Keratinocyte (primary cell): ENCODE data around the gene SPATA20. TPM values are rescaled to one million over a fixed set of nuclear protein-coding genes. Genes with fewer than 3 reads are reported as not detected.

Source experiments
- DNase-seq: peaks from one replicate; pipeline ENCODE4 v3.0.0-alpha.2; 2011; ENCODE audit warnings: low read depth, missing footprints, low spot score
- FAIRE-seq: peaks from 2 replicates; lab custom pipeline; 2011; peaks lifted over from hg19 to GRCh38; lab: Jason Lieb, UNC
- H2AFZ ChIP-seq: 2 replicates; pipeline ENCODE4 v1.6.0; 2012; ENCODE audit warnings: low read length, control low read depth, inconsistent platforms; ENCODE audit not compliant: control insufficient read depth
- H3K27ac ChIP-seq: 2 replicates; pipeline ENCODE4 v1.5.1; 2011; ENCODE audit warnings: low read length; ENCODE audit not compliant: control insufficient read depth, insufficient read depth
- H3K27me3 ChIP-seq: 3 replicates; pipeline ENCODE4 v1.6.0; 2011; ENCODE audit warnings: low read length; ENCODE audit not compliant: control insufficient read depth, insufficient read depth; ENCODE audit errors: extremely low read depth
- H3K36me3 ChIP-seq, 2 experiments: 2 replicates in 1 of 2; 3 replicates in 1 of 2; pipeline ENCODE4 v1.5.1; 2011; ENCODE audit warnings: low read length in 2 of 2, mild to moderate bottlenecking in 1 of 2; ENCODE audit not compliant: control insufficient read depth in 2 of 2, insufficient read depth in 2 of 2; ENCODE audit errors: extremely low read depth in 1 of 2
- H3K4me1 ChIP-seq: 3 replicates; pipeline ENCODE4 v1.5.1; 2011; ENCODE audit warnings: low read length; ENCODE audit not compliant: control insufficient read depth, insufficient read depth; ENCODE audit errors: extremely low read depth
- H3K4me2 ChIP-seq: 3 replicates; pipeline ENCODE4 v1.6.0; 2011; ENCODE audit warnings: low read depth, low read length; ENCODE audit not compliant: control insufficient read depth, insufficient read depth; ENCODE audit errors: extremely low read depth
- H3K4me3 ChIP-seq, 3 experiments: fragments of 200-600 bp in 1 of 3; sonication (generic) in 1 of 3; 2 replicates in 2 of 3; 3 replicates in 1 of 3; pipeline ENCODE4 v1.5.1; 2011 to 2016; ENCODE audit warnings: low read length in 3 of 3, mild to moderate bottlenecking in 3 of 3, control low read depth in 2 of 3, inconsistent platforms in 1 of 3, low read depth in 1 of 3, mixed read lengths in 1 of 3, mixed run types in 1 of 3, moderate library complexity in 1 of 3; ENCODE audit not compliant: control insufficient read depth in 2 of 3, insufficient read depth in 2 of 3; ENCODE audit errors: extremely low read depth in 1 of 3
- H3K79me2 ChIP-seq: 2 replicates; pipeline ENCODE4 v1.6.0; 2012; ENCODE audit warnings: low read length; ENCODE audit not compliant: control insufficient read depth, insufficient read depth
- H3K9ac ChIP-seq: 3 replicates; pipeline ENCODE4 v1.6.0; 2011; ENCODE audit warnings: low read length; ENCODE audit not compliant: control insufficient read depth, insufficient read depth; ENCODE audit errors: extremely low read depth
- H3K9me1 ChIP-seq: 3 replicates; pipeline ENCODE4 v1.6.0; 2011; ENCODE audit warnings: low read length; ENCODE audit not compliant: control insufficient read depth, insufficient read depth; ENCODE audit errors: extremely low read depth
- H3K9me3 ChIP-seq: 2 replicates; pipeline ENCODE4 v1.5.1; 2012; ENCODE audit warnings: low read depth, low read length; ENCODE audit not compliant: control insufficient read depth
- H4K20me1 ChIP-seq: 3 replicates; pipeline ENCODE4 v1.6.0; 2011; ENCODE audit warnings: low read length; ENCODE audit not compliant: control insufficient read depth, insufficient read depth; ENCODE audit errors: extremely low read depth
- CTCF ChIP-seq, 3 experiments: IDR thresholded peaks in 1 of 3; conservative IDR thresholded peaks in 1 of 3; optimal IDR thresholded peaks in 1 of 3; 2 replicates in 2 of 3; 3 replicates in 1 of 3; pipeline versions ENCODE3 to v1.5.1; 2011; ENCODE audit warnings: low read length in 3 of 3, mild to moderate bottlenecking in 3 of 3, moderate library complexity in 2 of 3, control low read depth in 1 of 3, inconsistent platforms in 1 of 3; ENCODE audit not compliant: insufficient read depth in 2 of 3; ENCODE audit errors: extremely low read depth in 1 of 3
- EZH2 ChIP-seq: IDR thresholded peaks from one replicate; pipeline ENCODE4 v1.6.1; 2012; ENCODE audit warnings: inconsistent platforms, mild to moderate bottlenecking, low read length, moderate library complexity
- dilution Hi-C: fragments of 300-500 bp; cut with MboI; formaldehyde crosslinking; loops from one replicate; pipeline ENCODE4 v1.7.0; 2020; ENCODE audit warnings: low sequenced_read_pairs; ENCODE audit not compliant: extremely low pct_ligation_motif_present
- polyA plus RNA-seq, 5 experiments: library from polyadenylated mRNA; depleted of rRNA in 3 of 5; stranded (reverse) in 3 of 5; stranded (forward) in 1 of 5; unstranded in 1 of 5; fragments of >200 nt; gene quantifications; 1 replicate in 1 of 5; 2 replicates in 3 of 5; 3 replicates in 1 of 5; pipeline versions ENCODE4 v1.2.1 to v1.2.3, GENCODE V29; 2011 to 2012; ENCODE audit warnings: missing spikeins in 2 of 5, low read depth in 1 of 5, low replicate concordance in 1 of 5

Gene SPATA20
- polyA plus RNA-seq, 1 donor (not counting 4 experiments of a cell fraction or from before 2014, with no cell fraction given) = 17.2 TPM

GRCh38 chr17:50535407-50535806, 11.6 kb upstream of the SPATA20 start:
- H3K4me2 ChIP-seq = peak overlapping the region; percentile 93
- H3K36me3 ChIP-seq = peaks cover 22 to 41% of the 10 kb centered on the region in 2 experiments
- no peaks in the 10 kb centered on the region for H3K27me3 ChIP-seq
- peak overlapping the region; percentile 67 to 82 (median 70) for H3K4me3 ChIP-seq
- peak overlapping the region; percentile 82 for H3K9ac ChIP-seq
- DNase-seq (no peak), FAIRE-seq (peak; percentile 85)
- peaks cover 7% of the 10 kb centered on the region for H4K20me1 ChIP-seq
- no peak for TF ChIP-seq CTCF (optimal IDR thresholded peaks at IDR 0.05 in 1 of 3, IDR thresholded peaks at IDR 0.05 in 1 of 3, conservative IDR thresholded peaks at IDR 0.05 in 1 of 3; ENCODE audit: extremely low read depth in 1 of 3, insufficient read depth in 2 of 3, low read length in 3 of 3)
- TF ChIP-seq EZH2 = no peak
- no peaks in the 10 kb centered on the region for H3K9me3 ChIP-seq
- peaks cover 74% of the 10 kb centered on the region for H3K79me2 ChIP-seq
- H3K27ac ChIP-seq = peak overlapping the region; percentile 71
- H3K9me1 ChIP-seq = peaks cover 3% of the 10 kb centered on the region
- dilution Hi-C loops = no loop called here
- no peak overlapping the region for H2AFZ ChIP-seq
- peaks cover 66% of the 10 kb centered on the region for H3K4me1 ChIP-seq

GRCh38 chr17:50536683-50537646, 10.0 kb upstream of the SPATA20 start:
- TF ChIP-seq EZH2 (no peak), CTCF (optimal IDR thresholded peaks at IDR 0.05 in 1 of 3, IDR thresholded peaks at IDR 0.05 in 1 of 3, conservative IDR thresholded peaks at IDR 0.05 in 1 of 3; ENCODE audit: extremely low read depth in 1 of 3, insufficient read depth in 2 of 3, low read length in 3 of 3) (no peak)
- peak; percentile 39 for FAIRE-seq
- peak overlapping the region; percentile 93 for H3K4me2 ChIP-seq
- H3K4me3 ChIP-seq = peak overlapping the region; percentile 0 to 82 (median 26)
- H3K27me3 ChIP-seq = no peaks in the 10 kb centered on the region
- H3K4me1 ChIP-seq = peaks cover 74% of the 10 kb centered on the region
- peaks cover 26 to 51% of the 10 kb centered on the region in 2 experiments for H3K36me3 ChIP-seq
- peaks cover 7% of the 10 kb centered on the region for H4K20me1 ChIP-seq
- H3K9ac ChIP-seq = peak overlapping the region; percentile 13
- no peaks in the 10 kb centered on the region for H3K9me3 ChIP-seq
- H3K79me2 ChIP-seq = peaks cover 74% of the 10 kb centered on the region
- dilution Hi-C loops = no loop called here
- no peak overlapping the region for H3K27ac ChIP-seq
- no peak overlapping the region for H2AFZ ChIP-seq
- no peak for DNase-seq
- peaks cover 3% of the 10 kb centered on the region for H3K9me1 ChIP-seq
